ENCODE results near the gene IQCK. TPM values are rescaled to one million over a fixed set of nuclear protein-coding genes. Genes with fewer than 3 reads are reported as not detected.
"Not testable (repeated sequence)": the region's sequence is repeated elsewhere in the genome, so short reads cannot be mapped to it uniquely, and the experiment has no call there.

The IQCK gene
- total RNA-seq, 1 experiment from 2014 or later = 11.7 TPM

DNA sequence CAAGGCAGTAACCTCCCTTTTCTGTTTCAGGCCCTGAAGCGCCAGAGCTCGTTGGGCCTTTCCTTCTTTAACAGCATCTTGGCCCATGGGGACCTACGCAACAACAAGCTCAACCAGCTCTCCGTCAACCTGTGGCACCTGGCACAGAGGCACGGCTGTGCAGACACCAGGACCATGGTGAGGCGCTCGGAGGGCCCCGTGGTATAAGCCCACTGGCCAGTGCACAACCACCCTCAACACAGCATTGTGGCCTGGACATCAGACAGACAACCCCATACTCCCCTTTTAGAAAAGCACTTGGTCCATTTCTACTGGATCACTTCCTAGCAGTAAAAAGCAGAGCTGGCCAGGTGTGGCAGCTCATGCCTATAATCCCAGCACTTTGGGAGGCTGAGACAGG is 18.6 kb upstream of the IQCK start:
- DNase-seq (ENCODE audit: low spot score) = no peak

DNA sequence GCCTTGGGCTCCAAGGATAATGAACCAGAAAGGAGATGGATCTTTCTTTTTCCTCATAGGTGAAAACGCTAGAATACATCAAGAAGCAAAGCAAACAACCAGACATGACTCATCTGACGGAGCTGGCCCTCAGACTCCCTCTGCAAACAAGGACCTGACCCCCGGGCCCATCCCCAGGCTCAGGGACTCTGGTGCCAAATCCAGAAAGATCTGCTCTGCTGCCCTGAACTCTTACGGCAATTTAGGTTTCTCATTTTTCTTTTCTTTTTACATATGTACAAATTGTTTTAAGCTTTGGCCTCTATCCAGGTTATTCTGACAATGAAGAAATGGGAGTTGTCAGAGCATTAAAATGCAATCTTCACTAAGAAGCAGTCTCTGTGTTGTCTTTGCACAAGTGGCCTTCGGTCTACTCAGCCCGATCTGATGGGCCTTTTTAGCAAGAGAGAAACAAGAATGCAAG is 17.7 kb upstream of the IQCK start:
- peak; percentile 25 for DNase-seq (ENCODE audit: low spot score)

DNA sequence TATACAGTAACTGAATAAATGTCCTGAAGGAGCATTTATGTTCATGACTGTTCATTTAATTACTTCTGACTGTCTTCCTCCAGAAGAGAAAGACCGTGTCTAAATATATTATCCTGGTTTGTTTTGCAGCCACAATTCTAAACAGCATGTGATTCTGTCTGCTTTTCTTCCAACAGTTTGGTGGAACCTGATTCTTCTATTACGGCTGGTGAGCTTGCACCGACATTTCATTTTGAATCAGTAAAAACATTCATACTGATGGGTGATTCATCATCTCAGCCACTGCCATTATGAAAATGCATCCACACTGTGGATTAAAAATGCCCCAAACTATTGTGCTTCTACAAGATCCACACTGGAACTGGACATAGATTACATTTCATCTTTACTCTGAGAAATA is 17.0 kb upstream of the IQCK start:
- DNase-seq (ENCODE audit: low spot score) = no peak

DNA sequence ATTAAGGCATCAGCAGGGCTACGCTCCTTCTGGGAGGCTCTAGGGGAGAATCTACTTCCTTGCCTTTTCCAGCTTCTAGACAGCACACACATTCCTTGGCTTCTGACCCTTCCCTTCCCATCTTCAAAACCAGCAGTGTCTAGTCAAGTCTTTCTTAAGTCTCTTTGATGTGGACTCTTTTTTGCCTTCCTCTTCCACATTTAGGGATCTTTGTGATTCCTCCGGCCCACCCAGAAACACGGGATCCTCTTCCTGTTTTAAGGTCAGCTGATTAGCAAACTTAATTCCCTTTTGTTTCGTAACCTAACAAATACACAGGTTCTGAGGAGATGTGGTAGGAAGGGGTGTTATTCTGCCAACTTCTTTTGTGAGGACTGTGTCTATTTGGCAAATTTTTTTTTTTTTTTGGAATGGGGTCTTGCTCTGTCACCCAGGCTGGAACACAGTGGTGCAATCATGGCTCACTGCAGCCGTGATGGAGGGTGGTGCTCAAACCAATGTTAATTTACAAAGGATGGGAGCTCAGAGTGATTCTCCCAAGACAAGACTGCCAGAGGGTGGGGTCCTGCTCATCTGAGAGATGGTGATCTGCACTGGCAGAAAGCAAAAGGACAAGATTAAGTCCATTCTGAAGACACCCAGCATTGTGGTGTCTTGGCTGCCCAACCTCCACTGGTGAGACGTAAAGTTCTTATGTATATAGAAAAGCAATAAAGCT is 14.7 kb upstream of the IQCK start:
- DNase-seq (ENCODE audit: low spot score) = no peak

DNA sequence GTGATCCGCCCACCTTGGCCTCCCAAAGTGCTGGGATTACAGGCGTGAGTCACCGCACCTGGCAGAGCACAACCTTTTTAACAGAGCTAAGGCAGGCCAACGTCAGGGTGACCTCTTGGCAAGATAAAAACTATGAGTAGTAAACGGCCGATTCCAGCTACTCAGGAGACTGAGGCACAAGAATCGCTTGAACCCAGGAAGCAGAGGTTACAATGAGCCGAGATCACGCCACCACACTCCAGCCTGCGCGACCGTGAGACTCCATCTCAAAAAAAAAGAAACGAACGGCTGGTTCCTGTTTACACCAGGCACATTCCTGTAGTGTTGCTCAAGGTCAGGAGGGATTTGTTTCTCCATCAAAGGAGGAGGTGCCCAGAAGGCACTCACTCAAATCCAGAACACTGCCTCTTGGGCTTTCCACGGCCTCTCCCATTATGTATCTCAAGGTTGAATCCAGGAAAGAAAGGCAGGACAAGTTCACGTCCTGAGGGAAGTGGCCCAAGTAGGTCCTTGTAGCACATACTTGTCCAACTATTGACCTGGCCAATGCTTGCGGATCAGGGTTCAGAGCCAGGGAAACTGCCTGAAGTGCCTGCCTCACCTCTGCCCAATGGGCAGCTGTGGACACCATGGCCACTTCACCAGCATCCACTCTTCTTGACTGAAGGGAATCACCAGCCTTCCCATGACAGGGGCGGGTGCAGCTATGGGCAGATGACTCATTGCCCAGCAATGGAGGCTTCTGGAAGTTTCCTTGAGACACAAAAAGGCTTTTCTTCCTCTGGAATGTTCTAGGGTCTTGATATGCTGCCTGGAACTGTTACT is 13.5 kb upstream of the IQCK start:
- DNase-seq (ENCODE audit: low spot score) = peak; percentile 82

DNA sequence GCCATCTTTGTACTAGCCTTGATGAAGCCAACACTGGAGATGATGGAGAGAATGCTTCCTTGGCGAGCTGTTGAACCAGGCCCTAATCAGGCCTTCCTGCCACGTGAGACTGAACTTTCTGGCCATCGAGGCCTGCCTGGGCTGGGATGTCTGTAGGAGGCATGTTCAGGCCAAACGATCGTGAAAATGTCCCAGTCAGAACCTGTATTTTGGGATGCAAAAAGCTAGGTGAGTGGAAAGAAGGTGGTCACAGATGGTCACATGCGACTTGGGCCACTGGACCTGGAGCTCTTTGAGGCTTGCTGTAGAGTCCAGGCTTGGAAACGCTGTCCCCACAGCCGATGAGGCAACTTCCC is 12.9 kb upstream of the IQCK start:
- no peak for DNase-seq (ENCODE audit: low spot score)

DNA sequence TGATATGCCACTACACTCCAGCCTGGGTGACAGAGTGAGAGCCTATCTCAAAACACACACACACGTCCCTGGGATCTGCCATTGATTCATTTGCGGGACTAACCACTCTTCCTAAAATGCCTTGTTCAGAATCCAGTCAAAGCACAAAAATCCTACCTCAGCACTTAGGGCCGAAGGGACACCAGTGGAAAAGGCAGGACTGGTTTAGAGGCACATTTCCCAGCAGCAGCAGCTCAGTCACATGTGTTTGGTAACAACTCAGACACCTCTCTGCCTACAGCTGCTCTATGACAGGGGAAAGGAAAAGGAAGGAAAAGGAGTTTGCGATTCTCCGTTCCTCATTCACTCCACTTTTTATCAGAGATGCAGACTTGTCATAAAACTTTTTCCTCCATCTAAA is 12.2 kb upstream of the IQCK start:
- no peak for DNase-seq (ENCODE audit: low spot score)

DNA sequence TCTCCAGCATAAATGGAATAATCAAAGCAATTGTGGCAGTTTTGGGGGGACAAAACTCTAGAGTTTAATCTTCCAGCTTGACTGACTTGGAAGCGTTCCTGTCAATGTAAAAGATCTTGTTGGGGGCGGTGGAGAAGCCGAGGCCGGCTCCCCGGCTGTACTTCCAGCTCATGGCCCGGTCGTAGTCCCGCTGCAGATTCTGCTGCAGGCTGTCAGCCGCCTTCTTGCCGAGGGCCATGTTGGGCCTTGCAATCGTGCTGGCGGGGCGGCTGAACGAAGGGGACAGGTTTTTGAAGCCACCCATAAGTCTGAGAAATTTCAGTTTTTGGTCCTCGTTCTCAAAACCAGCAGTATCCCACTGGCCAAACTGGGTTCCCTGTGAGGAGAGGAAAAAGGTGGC is 11.2 kb upstream of the IQCK start:
- no peak for DNase-seq (ENCODE audit: low spot score)

DNA sequence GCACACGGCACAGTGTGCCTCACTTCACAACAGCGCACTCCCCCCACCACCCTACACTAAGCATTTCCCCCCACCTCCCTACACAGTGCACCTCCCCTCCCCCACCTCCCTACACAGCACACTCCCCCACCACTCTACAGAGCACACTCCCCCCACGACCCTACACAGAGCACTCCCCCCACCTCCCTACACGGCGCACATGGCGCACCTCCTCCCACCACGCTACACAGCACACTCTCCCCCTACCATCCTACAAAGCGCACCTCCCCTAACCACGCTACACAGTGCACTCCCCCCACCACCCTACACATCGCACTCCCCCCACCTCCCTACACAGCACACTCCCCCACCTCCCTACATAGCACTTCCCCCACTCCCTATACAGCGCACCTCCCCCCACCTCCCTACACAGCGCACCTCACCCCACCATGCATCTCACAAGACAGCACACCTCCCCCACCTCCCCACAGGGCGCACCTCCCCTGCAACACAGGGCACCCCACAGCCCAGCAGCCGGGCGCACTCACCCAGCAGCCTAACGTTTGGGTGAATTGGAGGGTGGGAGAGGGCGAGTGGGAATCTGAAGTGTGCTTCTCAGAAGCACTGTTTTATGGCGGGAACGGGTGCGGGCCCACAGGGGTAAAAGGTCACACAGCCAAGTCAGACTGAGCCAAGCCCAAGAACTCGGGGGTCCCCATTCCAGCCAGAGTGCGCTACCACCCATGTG is 10.3 kb upstream of the IQCK start:
- no peak for DNase-seq (ENCODE audit: low spot score)

DNA sequence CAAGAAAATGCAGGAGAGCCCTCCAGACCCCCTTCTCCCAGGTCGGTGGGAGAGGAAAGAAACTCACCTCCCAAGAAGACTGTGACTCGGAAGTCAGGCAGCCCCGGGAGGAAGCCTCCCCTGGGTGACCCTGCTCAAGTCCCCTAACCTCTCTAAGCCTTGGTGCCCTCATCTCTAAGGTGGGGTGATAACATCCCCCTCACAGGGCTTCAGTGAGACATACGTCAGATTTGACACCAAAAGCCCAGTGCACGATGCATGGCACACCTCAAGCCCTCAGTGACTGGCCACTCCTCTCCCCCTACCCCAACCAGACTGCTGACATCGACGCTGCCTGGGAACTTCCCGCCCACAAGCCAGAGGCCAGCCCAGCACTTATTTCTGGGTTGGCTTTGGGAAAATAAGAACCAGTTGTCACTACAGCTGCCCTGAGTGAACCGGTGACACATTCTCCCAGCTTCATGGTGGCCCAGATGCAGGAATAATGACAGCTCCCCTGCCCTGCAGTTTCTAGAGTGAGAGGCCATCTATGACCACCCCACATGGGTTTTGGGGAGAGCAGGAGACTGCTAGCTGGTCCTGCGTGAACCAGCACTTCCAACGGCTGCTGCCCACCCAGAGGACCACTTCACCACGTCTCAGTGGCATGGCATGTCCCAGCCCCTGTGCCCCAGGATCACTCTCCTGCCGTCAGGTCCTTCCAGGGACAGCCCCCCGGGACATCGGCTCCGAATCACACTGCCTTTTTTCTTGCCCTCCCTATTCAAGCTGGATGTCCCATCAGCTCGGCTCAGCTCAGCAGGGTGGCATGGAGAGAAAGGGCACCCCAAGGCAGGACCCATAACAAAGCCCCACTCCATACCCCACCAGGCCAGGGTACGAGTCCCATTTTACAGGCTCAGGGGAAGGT is 9.5 kb upstream of the IQCK start:
- no peak for DNase-seq (ENCODE audit: low spot score)

DNA sequence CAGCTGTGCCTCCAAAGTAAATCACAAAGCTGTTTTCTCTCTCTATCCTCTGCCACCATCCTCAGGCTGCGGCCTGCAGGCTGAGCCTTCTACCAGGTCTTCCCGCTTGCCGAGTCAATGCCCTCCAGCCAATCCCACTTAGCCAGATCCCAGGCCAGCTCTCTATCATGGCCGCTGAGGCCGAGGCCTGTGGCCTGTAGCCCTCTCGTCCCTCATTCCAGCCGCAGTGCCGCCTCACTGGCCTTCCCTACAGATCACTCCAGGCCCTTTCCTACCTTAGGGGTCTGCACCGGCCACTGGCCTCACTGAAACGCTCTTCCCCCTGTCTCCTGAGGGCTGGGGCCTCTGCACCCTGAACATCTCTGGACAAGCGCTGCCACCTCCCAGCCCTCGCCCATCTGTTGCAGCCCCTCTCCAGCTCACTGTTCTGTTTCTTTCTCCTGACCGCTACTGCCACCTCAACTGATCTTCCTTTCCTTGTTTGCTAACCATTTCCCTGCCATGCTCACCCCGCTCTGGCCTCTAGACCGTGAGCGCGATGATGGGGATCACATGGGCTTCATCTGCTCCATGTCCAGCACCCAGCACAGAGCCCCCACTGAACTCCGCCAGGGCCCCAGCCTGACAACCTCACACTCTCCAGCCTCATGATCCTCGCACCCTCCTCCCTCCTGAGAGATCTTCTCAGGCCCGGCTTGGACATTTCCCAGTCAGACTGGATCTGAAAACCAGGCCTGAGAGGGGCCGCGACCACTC is 8.5 kb upstream of the IQCK start:
- DNase-seq (ENCODE audit: low spot score) = no peak

DNA sequence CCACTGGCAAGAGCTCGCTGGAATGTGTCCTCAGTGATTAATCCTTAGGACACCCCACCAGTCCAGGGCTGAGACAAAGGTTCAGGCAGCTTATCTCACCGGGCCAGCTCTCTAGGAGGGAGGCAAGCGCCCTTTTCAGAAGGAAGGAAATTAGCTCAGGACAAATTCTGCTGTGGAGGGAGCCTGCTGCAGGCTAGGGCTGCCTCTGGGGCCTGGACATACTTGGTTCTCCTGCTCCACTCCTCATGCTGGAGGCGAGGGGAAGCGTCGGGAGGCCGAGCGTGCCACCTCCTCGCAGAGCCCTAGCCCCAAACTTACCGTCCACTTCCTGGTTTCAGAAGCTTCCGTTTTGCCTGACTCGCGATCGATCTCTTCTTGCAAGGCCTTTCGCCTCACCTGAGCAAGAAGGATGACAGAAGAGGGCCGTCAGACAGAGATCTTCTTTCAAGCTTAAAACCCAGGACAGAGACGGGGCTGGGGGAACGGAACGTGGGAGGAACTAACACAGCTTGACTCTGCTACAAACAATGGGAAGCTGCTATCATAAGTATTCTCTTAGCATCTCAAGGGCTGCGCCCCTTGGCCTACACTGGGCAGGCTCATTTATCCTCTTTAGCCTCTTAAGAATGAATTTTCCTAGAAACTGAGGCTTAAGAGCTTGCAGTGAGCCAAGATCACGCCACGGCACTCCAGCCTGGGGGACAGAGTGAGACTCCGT is 7.7 kb upstream of the IQCK start:
- no peak for DNase-seq (ENCODE audit: low spot score)

DNA sequence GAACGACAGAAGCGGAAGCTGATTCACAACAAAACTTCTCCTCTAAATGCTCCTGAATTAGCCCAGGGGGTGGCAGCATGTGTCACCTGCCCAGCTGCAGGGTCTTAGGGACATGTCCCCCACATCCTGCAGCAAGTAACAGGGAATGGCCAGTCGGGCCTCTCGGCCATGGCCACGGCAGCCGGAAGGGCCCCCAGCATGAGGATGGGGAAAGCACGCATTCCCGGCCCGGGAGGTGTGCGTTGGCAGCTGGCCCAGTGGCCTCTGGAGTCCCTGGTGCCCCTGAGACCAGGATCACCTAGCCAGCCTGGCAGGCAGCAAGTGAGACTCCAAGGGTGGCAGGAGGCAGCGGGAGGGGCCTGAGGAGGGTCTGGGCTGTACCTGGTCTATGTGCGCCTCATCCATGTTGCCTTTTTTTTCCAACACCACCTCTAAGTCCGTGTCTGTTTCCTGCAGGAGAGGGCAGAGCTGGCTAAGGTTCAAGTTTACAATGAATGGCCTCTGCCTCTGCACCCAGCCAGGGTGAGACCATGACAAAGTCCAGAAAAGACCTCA is 7.0 kb upstream of the IQCK start:
- DNase-seq (ENCODE audit: low spot score) = no peak

DNA sequence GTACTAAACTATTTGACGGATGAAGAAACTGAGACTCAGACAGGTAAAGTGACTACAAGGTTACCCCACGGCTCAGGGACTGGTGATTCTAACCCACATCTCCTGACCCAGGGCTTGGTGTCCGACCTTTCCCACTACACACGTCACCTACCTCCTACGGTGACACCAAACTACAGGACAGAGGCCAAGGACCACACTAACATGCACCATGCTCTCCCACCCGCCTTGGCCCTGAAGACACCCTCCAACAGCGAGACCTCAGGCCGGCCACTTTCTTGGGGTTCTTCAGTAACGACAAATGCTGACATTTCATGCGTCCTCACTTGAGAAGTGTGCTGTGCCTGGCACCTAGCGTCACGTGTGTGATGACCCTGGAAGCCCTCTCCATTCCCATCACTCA is 6.4 kb upstream of the IQCK start:
- DNase-seq (ENCODE audit: low spot score) = no peak

DNA sequence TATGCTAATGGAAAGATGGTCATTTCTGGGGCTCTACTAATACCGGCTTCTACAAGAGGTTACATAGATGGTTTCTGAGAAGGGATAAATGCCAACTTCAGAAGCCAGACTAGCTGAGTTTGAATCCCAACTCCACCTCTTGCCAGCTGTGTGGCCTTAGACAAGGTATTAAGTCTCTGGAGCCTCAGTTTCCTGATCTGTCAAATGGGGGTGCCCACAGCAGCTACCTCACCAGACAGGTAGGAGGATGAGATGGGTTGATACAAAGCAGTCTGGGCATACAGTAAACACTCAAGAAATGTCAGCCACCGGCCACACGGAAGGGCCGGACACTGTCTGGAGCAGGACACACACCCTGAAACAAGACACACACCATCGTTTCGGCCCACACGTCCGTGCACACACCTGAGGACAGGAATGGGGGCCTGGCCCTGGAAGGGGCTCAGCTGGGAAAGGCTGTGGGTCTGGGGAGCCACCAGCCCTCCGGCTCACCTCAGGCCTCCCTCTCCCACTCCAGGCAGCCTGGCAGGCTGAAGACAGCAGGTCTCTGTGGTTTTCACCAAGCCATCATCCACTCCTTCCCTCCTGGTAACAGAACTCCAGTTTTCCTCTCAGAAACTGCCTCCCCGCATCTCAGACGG is 5.5 kb upstream of the IQCK start:
- no peak for DNase-seq (ENCODE audit: low spot score)

DNA sequence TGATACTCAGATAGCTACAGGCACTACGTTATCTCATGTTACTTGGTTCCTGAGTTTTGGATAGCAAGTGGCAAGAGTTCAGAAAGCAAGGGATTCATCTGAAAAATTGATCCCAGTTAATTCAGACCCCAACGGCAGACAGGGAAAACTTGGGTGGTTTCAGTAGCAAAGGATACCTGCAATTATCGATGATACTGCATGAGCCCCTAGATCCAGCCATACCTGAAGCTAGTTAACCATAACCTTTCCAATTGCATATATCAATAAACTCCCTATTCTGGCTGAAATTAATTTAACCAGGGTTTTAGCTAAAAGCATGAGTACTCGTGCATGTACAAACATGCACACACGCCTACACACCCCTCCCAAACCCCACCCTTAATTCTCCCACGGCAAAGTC is 4.4 kb upstream of the IQCK start:
- DNase-seq (ENCODE audit: low spot score) = no peak

DNA sequence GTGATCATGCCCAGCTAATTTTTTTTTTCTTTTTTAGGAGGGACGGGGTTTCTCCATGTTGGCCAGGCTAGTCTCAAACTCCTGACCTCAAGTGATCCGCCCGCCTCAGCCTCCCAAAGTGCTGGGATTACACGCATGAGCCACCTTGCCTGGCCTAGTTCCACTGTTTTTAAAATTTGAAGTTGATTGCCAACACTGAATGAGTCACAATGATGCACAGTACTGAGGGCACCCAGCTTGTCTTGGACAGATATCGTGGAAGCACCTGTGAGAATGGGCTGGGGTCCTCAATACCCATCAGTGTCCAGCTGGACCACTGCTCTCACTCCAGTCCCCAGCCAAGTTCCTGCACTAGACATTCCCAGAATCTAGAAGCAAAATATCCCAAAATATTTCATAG is 2.5 kb upstream of the IQCK start:
- DNase-seq (ENCODE audit: low spot score) = no peak

DNA sequence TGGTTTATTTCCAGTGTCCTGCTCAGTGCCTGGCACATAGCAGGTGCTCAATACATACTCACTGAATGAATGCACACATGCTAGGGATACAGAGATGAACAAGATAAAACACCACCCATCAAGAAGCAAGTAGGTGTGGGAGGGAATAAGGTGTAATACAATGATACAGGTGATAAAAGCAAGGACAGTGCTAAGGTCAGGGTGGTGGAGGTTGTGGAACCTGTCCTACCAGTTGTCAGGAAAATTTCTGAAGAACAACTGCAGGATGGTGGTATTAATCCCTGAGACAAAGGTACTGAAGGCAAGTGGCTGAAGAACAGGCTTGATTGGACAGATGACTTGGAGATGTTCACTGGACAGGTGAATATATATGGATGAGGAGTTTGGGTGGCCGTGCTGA is 1.9 kb upstream of the IQCK start:
- DNase-seq (ENCODE audit: low spot score) = no peak

DNA sequence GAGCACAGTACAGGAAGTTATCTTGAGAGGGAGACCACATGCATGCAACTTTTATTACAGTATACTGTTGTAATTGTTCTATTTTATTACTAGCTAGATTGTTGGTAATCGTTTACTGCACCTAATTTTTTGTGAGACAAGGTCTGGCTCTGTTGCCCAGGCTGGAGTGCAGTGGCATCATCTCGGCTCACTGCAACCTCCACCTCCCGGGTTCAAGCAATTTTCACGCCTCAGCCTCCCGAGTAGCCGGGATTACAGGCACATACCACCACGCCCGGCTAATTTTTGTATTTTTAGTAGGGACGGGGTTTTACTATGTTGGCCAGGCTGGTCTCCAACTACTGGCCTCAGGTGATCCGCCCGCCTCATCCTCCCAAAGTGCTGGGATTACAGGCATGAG is 1.3 kb upstream of the IQCK start:
- DNase-seq (ENCODE audit: low spot score) = not testable (repeated sequence)
